Muscle of back (tissue), 11 donors: ENCODE measurements around the gene GABARAPL1. TPM values are rescaled to one million over a fixed set of nuclear protein-coding genes. Genes with fewer than 3 reads are reported as not detected.
A peak's percentile ranks its signal among the peaks of the same experiment; 100 is the strongest.
"Not testable (repeated sequence)": the region's sequence is repeated elsewhere in the genome, so short reads cannot be mapped to it uniquely, and the experiment has no call there.

Source experiments
- DNase-seq, 3 donors: peaks; one replicate each; pipeline versions ENCODE4 v3.0.0 to v3.0.0-alpha.2; 2013
- polyA plus RNA-seq, 10 donors: library from polyadenylated mRNA; unstranded; fragments of 120-200 nt; gene quantifications; one replicate each; pipeline ENCODE4 v1.2.1, GENCODE V29; 2013; ENCODE audit not compliant: insufficient read length in 10 of 10

The GABARAPL1 gene
- polyA plus RNA-seq, 10 donors, result 19.6 to 29.2 (median 24.8) TPM

DNA sequence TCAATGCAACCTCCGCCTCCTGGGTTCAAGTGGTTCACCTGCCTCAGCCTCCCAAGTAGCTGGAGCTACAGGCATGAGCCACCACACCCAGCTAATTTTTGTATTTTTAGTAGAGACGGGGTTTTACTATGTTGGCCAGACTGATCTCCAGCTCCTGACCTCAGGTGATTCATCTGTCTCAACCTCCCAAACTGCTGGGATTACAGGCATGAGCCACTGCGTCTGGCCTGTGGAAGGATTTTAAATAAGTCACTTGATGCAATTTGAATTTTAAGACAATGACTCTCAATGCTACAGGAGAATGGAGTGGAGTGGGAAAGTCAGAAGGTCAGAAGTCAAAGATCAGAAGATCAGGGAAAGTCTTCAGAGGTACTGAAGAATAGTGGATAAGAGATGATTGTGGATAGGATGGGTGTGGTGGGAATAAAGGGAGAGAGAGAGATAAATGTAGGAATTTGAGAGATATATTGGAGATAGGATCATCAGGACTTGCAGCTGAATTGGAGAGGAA, 18.5 kb upstream of the GABARAPL1 start:
- no peak for DNase-seq

DNA sequence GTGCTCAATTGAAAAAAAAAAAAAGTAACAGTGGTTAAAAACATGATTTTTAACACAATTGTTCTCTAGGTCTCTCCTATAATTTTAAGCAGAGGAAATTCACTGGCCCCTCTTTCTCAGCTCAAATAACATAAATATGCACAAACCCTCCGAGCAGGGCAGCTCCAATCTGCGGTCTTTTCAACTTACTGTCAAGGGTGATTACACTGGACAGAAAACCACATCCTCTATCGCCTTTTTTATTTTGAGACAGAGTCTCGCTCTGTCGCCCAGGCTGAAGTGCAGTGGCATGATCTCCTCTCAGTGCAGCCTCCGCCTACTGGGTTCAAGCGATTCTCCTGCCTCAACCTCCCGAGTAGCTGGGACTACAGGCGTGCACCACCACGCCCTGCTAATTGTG, 16.5 kb upstream of the GABARAPL1 start:
- DNase-seq, result no peak

DNA sequence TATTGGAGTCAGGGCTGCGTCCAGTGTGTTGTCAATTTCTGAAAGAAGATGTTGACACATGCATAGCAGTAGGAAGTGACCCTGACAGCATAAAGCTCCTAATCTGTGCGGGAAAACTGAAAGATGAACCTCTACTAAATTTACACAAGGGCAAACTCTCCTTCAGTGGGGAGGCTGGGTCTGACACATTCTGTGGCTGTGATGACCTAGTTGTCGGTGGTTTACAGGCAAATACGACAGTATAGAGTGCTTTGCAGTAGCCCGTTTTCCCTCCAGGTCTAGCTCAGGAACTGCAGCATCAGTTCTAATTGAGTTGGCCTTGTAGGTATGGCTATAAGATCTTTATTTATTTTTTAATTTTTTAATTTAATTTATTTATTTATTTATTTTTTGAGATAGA, 14.8 kb upstream of the GABARAPL1 start:
- DNase-seq, result no peak

DNA sequence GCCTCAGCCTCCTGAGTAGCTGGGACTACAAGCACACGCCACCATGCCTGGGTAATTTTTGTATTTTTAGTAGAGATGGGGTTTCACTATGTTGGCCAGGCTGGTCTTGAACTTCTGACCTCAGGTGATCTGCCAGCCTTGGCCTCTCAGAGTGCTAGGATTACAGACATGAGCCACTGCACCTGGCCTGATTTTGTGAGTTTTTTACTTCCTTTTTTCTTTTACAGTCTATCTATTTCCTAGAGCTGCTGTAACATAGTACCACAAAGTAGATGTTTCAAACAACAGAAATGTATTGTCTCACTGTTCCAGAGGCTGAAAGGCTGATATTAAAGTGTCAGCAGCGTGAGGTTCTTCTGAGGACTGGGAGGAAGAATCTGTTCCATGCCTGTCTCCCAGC, 8.2 kb upstream of the GABARAPL1 start:
- DNase-seq, result not testable (repeated sequence)

DNA sequence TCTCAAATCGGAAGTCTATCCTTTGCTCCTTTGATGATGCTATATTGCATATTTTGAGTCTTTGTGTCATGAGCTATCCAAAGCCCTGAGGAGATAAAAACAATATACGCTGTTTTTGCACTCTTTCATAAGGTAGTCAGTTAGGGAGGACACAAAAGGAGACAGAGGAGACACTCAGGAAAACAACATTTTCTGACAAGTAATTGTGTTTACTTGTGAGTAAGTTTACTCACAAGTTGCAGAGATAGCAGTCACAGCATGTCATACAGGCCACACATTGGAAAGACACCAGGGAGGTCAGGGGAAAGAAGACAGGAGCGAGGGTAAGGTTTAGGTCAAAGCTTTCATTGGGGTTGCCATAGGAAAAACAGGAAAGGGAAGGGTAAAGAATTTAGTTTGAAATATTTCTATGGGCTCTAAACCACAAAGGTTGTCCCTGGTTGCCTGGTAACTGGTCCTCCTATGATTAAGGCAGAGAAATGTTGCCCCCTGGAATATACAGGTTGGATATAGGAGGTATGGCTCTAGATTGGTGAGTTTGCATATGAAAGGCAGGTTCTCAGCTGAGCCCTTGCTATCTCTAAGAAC, 7.4 kb upstream of the GABARAPL1 start:
- no peak for DNase-seq

DNA sequence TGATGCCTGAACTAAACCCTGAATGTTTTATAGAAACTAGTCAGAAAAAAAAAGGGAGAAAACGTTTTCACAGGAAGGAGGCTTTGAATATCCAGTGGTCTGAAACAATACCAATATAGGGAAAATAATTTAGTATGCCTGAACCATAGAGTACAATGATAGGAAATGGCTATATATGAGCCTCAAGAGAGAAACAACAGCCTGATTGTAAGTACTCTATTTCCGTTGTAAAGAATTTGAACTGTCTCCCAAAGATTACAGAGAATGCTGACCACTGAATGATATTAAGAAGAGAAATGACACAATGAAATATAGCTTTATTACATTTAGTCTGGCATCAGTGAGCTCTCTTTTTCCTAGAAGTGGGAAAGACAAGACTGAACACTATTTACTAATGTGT, 5.5 kb upstream of the GABARAPL1 start:
- DNase-seq, result no peak

DNA sequence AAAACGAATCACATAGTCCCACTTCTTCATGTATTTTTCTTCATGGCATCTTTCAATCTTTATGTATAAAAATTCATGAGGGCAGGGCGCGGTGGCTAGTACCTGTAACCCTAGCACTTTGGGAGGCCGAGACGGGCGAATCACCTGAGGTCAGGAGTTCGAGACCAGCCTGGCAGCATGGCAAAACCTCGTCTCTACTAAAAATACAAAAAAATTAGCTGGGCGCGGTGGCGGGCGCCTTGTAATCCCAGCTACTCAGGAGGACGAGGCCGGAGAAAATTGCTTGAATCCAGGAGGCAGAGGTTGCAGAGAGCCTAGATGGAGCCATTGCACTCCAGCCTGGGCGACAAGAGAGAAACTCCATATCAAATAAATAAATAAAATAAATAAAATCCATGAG, 2.5 kb upstream of the GABARAPL1 start:
- no peak for DNase-seq

DNA sequence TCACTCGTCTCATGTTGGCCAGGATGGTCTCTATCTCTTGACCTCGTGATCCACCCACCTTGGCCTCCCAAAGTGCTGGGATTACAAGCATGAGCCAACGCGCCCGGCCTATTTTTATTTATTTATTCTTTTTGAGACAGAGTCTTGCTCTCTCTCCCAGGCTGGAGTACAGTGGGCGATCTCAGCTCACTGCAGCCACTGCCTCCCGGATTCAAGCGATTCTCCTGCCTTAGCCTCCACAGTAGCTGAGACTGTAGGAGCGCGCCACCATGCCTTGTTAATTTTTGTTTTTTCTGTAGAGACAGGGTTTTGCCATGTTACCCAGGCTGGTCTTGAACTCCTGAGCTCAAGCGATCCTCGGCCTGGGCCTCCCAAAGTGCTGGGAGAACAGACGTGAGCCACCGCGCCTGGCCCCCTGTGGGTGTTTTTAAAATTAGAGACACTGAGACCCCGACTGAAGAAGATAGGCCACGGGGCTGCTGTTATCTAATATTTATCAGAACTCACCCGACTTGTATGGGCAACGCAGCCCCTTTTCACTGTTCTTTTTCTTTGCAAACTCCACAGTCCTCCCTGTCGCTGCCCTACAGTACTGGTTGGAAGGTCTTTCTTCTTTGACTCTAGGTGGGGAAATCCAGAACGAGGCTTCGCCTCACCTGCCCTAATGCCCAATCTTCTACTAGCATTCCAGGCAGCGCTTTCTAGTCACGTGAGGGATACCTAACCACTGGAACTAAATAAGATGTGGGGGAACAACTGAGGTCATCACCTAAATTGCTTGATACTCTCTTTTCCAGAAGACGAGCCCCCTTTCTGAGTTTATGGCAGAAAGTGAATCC, 1.4 kb upstream of the GABARAPL1 start:
- no peak for DNase-seq

DNA sequence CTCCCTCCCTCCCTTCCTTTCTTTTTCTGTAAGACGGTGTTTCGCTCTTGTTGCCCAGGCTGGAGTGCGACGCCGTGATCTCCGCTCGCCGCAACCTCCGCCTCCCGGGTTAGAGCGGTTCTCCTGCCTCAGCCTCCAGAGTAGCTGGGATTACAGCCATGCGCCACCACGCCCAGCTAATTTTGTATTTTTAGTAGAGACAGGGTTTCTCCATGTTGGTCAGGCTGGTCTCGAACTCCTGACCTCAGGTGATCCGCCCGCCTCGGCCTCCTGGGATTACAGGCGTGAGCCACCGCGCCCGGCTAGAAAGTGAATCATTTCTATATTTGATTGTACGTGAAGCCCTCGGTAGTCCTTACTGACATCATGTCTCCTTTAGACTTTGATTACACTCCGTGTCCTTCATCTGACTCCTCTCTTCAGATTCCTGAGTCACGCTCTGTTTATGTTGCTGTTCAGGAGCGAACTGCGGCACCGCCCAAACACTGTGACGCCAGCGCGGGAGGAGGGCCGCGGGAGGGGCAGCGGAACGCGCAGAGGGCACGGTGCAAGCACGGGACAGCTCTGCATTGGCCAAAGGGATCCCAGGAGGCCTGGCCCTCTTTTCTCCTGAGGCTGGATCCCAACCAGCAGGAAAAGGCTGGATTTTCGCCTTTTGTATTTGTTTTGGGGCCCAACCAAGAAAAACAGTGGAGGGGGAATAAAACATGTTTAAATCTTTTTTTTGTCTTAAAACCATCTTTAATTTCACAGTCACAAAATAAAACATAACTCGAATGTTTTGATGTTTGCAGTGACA, 538 bp upstream of the GABARAPL1 start:
- peak; percentile 93 to 98 (median 97) for DNase-seq

DNA sequence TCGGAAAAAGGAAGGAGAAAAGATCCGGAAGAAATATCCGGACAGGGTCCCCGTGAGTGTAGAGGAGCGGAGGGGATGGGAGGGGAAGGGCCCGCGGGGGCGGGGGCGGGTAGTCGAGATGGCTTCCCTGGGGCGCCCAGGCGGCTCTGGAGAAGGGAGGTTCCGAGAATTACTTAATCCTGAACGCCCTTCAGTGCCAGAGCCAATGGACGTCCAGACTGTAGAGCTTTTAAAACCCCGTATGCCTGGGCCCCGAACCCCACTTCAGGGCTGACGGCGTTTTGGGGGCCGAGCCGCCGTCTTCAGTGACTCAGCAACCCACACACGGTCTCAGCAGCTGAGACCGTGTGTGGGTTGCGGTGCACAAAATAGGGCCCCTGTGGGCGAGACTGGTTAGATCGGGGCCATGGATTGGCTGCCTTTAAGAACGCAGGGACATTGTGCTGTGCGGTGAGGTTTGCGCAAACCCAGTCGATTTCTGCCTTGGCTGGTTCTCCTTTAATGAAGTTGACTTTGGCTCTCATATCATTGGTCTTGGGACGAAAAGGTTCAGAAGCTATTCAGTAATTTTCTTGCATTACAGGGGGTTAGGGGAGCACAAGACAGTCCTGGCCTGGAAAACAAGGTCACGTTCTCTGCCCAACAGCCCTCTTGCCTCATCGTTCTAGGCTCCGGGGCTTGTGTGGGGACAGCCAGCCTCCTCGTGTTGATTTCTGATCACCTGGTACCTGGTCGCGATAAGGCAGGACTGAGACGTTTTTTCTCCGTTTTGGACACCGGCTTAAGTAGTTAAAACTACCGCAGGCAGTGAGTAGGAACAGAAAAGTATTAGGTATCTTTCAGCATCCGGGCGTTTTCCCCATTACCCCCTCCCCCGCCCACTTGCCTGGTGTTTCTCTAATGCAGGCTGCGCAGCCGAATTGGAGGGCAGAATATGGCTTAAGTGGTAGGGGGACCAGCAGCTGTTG, 775 bp downstream of the GABARAPL1 start:
- DNase-seq, result peak; percentile 56 to 89 (median 75)

DNA sequence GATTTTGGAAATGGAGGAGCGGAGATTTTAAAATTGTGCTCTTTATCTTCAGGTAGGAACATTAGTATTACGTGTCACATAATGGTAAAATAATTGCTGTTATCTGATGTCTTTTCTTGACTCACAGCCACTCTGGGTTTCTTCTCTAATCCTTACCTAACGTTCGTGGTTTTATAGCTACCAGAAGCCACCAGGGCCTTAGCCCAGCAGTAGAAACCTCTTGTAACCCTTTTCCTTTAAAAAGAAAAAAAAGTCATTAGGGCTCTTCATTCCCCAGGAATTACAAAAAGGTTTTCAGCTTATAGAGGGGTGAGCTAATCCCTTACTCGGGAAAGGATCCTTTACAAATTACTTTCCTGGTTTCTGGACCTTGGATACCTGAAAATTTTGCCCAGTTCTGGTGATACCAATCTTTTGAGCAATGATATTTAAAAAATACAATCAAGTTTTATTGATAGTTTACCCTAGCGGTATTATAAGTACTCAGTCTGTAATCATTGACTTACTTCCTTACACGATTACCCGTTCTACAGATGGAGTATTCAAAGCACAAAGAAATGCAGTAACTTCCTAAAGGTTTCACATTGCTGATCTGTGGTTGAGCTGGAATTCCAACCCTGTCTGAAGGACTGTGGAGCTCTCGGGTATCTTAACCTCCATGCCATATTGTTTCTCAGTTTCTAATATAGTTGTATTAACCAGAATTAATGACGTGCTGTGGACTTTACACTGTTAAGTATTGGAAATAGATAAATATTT, 1.6 kb downstream of the GABARAPL1 start:
- peak in 1 of 3 donors; percentile 34 for DNase-seq

DNA sequence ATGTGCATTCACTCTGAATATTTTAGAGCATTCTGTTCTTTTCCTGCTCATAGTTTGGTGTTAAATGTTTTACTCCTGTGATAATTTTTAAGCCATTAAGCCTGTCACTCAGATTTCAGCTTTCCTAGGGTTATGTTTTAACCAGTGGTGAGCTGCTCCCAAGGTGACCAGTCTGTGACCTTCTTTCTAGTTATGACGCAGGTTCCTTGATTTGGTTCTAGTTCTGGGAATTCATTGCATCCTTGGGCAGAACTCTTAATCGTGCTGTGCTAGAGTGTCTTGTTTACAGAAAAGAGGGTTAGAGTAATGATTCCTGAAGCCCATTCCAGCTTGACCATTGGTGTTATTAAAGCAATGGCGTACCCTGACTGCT, 2.2 kb downstream of the GABARAPL1 start:
- no peak for DNase-seq

DNA sequence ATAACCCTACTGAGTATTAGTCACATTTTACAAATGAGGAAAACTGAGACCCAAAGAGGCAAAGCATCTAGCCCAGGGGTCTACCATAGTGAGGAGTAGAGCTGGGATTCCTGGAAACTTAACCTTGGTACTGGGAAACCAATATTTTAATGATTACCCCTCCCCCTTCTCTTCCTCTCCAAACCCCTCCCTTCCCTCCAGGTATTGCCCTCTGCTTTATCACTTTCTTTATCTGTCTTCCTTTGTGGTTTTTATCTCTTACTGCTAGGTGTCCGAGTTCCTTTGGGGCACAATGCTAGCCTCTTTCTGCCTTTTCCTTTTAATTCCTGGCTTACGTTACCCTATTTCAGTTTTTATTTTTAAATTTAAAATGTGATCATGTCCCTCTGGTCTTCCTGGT, 2.8 kb downstream of the GABARAPL1 start:
- no peak for DNase-seq

DNA sequence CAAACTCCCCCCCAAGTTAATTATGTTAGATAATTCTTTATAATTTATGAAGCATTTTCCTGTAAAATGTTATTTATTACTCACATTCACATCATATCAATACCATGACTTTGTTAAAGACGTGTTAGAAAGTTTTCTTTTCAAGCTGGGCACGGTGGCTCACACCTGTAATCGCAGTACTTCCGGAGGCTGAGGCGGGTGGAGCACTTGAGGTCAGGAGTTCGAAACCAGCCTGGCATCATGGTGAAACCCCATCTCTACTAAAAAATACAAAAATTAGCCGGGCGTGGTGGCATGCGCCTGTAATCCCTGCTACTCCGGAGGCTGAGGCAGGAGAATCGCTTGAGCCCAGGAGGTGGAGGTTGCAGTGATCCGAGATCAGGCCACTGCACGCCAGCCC, 3.3 kb downstream of the GABARAPL1 start:
- DNase-seq, result not testable (repeated sequence)

DNA sequence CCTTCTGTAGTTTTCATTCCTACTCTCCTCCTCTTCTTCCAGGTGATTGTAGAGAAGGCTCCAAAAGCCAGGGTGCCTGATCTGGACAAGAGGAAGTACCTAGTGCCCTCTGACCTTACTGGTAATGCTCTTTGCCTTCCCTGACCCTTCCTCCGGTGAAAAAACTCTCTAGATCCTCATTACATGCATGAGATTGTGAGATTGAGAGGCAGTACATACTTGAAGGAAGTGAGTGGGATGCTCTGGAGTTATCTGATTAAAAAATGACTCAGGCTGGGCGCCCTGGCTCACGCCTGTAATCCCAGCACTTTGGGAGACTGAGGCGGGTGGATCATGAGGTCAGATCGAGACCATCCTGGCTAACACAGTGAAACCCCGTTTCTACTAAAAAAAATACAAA, 5.3 kb downstream of the GABARAPL1 start:
- no peak for DNase-seq

DNA sequence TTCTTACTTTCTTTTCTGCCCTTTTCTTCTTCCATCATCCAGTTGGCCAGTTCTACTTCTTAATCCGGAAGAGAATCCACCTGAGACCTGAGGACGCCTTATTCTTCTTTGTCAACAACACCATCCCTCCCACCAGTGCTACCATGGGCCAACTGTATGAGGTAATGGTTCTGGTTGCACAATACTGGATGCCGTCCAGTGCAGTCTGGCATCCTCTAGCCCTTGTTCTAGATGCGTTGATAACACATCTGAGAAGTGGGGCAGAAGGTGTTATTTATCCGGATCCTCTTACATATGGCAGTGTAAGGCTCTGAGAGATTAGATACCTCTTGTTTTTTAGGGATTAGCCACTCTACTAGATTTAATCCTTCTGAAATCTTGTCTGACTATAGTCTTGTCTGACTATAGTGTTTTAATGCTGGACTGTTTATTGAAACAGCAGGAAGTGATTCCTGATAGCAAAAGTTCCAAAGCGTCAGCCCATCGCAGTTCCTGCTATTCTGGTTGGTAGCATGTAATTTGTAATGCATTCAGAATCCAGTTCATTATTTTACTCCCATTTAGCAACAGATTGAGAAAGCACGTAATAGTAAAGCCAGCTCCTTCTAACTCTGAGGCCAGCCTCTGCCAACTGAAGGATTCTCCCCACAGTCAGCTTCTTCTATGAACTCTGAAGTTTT, 7.9 kb downstream of the GABARAPL1 start:
- DNase-seq, result no peak

DNA sequence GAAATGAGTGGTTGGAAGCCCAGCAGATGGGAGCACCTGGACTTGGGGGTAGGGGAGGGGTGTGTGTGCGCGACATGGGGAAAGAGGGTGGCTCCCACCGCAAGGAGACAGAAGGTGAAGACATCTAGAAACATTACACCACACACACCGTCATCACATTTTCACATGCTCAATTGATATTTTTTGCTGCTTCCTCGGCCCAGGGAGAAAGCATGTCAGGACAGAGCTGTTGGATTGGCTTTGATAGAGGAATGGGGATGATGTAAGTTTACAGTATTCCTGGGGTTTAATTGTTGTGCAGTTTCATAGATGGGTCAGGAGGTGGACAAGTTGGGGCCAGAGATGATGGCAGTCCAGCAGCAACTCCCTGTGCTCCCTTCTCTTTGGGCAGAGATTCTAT, 9.2 kb downstream of the GABARAPL1 start:
- no peak for DNase-seq

DNA sequence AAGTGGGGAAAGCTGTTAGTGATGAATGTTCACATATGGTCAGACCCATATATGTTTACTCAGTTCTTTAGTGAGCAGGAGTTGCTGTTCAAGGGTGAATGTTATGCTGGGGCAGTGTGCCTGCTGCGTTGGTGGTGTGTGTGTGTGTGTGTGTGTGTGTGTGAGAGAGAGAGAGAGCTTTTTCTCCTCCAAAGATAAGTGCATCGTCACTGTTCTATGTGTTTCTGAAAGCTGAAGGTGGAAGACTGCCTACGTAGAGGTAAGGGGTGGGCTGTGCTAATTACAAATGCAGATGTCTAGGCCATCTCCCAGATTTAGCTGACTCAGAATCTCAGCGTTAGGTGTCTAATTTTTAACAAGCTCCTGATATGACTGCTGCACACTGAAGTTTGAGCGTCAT, 10.5 kb downstream of the GABARAPL1 start:
- no peak for DNase-seq

DNA sequence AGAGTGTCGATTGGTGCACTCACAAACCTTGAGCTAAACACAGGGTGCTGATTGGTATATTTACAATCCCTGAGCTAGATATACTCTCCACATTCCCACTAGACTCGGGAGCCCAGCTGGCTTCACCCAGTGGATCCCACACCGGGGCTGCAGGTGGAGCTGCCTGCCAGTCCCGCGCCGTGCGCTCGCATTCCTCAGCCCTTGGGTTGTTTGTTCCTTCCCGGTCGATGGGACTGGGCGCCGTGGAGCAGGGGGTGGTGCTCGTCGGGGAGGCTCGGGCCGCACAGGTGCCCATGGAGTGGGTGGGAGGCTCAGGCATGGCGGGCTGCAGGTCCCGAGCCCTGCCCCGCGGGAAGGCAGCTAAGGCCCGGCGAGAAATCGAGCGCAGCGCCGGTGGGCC, 12.7 kb downstream of the GABARAPL1 start:
- DNase-seq, result not testable (repeated sequence)

DNA sequence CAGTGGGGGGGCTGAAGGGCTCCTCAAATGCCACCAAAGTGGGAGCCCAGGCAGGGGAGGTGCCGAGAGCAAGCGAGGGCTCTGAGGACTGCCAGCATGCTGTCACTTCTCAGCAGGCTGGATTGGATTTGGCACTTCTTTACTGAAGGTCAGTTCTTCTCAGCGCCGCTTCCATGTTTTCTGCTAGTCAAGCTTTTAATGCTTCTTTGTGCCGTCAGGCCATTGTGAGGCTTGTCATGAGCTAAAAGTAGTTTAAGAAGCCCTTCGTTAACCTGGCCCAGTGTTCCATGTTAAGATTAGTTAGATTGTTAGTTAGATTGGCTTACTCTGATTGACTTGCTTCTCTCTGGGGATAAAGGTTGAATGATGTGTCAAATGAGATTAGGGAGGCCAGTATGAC, 13.4 kb downstream of the GABARAPL1 start:
- DNase-seq, result no peak
